Measurements from ENCODE around the gene FBXL16.

The FBXL16 gene

GRCh38 chr16:740764-741505, 35.3 kb upstream of the FBXL16 start, which contains the start of gene CIAO3:
Gene CIAO3 (minus strand): TSS chr16:740997. CDS start chr16:740985, 12 bp downstream.
- TF ChIP-seq, protein P1, sequence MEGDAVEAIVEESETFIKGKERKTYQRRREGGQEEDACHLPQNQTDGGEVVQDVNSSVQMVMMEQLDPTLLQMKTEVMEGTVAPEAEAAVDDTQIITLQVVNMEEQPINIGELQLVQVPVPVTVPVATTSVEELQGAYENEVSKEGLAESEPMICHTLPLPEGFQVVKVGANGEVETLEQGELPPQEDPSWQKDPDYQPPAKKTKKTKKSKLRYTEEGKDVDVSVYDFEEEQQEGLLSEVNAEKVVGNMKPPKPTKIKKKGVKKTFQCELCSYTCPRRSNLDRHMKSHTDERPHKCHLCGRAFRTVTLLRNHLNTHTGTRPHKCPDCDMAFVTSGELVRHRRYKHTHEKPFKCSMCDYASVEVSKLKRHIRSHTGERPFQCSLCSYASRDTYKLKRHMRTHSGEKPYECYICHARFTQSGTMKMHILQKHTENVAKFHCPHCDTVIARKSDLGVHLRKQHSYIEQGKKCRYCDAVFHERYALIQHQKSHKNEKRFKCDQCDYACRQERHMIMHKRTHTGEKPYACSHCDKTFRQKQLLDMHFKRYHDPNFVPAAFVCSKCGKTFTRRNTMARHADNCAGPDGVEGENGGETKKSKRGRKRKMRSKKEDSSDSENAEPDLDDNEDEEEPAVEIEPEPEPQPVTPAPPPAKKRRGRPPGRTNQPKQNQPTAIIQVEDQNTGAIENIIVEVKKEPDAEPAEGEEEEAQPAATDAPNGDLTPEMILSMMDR (IDR thresholded peaks at IDR 0.05; ENCODE audit: low read length): peak; percentile 89
- no peak for TF ChIP-seq EZH2 (IDR thresholded peaks at IDR 0.05; ENCODE audit: borderline replicate concordance, low read length)
- Histone ChIP-seq H3K9me3 (ENCODE audit: low read length) (no peaks in the 10 kb centered on the region), H3K9me2 (ENCODE audit: low read depth, low read length) (no peaks in the 10 kb centered on the region), H3K79me2 (ENCODE audit: insufficient read depth, low read length) (no peaks in the 10 kb centered on the region), H3K27ac (ENCODE audit: low read depth, low read length, poor library complexity, severe bottlenecking) (peak within 1 kb of the TSS; percentile 97), H2AFZ (ENCODE audit: low read length) (no peak within 1 kb of the TSS), H4K20me1 (ENCODE audit: insufficient read depth, low read length) (no peaks in the 10 kb centered on the region), H3K4me2 (ENCODE audit: low read length) (peak within 1 kb of the TSS; percentile 83), H3K4me1 (ENCODE audit: insufficient read depth, low read length, severe bottlenecking) (peaks cover 46% of the 10 kb centered on the region), H3K27me3 (ENCODE audit: insufficient read depth, low read length) (no peaks in the 10 kb centered on the region), H3F3A (ENCODE audit: insufficient read depth, low read length) (no peaks in the 10 kb centered on the region), H3K9ac (ENCODE audit: low read length) (peak within 1 kb of the TSS; percentile 84), H3K4me3 (ENCODE audit: low read depth, low read length, poor library complexity, severe bottlenecking) (peak within 1 kb of the TSS; percentile 84), H3K36me3 (ENCODE audit: insufficient read depth, low read length) (peaks cover 11% of the 10 kb centered on the region)

DNA sequence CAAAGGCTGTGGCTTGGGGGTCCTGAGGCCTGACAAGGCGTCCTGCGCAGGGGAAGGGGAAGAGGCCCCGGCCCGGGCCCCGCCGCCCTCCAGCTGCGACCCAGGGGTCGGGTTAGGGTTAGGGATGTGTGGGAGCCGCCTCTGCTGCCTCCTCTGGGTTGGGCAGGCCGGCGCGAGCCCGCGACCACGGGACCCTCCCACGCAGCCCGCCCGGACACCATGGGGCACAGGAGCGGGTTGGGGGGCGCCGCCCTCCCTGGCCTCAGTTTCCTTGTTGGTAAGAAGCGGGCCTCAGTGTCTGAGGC, 34.8 kb upstream of the FBXL16 start:
- Histone ChIP-seq H2AFZ (ENCODE audit: low read length) (no peak overlapping the region), H4K20me1 (ENCODE audit: insufficient read depth, low read length) (no peaks in the 10 kb centered on the region), H3K4me1 (ENCODE audit: insufficient read depth, low read length, severe bottlenecking) (peaks cover 48% of the 10 kb centered on the region), H3K79me2 (ENCODE audit: insufficient read depth, low read length) (no peaks in the 10 kb centered on the region), H3K36me3 (ENCODE audit: insufficient read depth, low read length) (peaks cover 16% of the 10 kb centered on the region), H3F3A (ENCODE audit: insufficient read depth, low read length) (no peaks in the 10 kb centered on the region), H3K9ac (ENCODE audit: low read length) (peak overlapping the region; percentile 84), H3K27me3 (ENCODE audit: insufficient read depth, low read length) (no peaks in the 10 kb centered on the region), H3K9me3 (ENCODE audit: low read length) (no peaks in the 10 kb centered on the region), H3K4me3 (ENCODE audit: low read depth, low read length, poor library complexity, severe bottlenecking) (peak overlapping the region; percentile 84), H3K9me2 (ENCODE audit: low read depth, low read length) (no peaks in the 10 kb centered on the region), H3K4me2 (ENCODE audit: low read length) (peak overlapping the region; percentile 83), H3K27ac (ENCODE audit: low read depth, low read length, poor library complexity, severe bottlenecking) (peak overlapping the region; percentile 97)
- TF ChIP-seq, protein P1 (IDR thresholded peaks at IDR 0.05; ENCODE audit: low read length): no peak
- no peak for TF ChIP-seq EZH2 (IDR thresholded peaks at IDR 0.05; ENCODE audit: borderline replicate concordance, low read length)

- Histone ChIP-seq H2AFZ (ENCODE audit: low read length) (no peak overlapping the region), H3K79me2 (ENCODE audit: insufficient read depth, low read length) (no peaks in the 10 kb centered on the region), H3K36me3 (ENCODE audit: insufficient read depth, low read length) (peaks cover 22% of the 10 kb centered on the region), H3K27ac (ENCODE audit: low read depth, low read length, poor library complexity, severe bottlenecking) (peak overlapping the region; percentile 97), H3K4me3 (ENCODE audit: low read depth, low read length, poor library complexity, severe bottlenecking) (peak overlapping the region; percentile 84), H3K9ac (ENCODE audit: low read length) (peak overlapping the region; percentile 84), H3K27me3 (ENCODE audit: insufficient read depth, low read length) (no peaks in the 10 kb centered on the region), H3F3A (ENCODE audit: insufficient read depth, low read length) (no peaks in the 10 kb centered on the region), H4K20me1 (ENCODE audit: insufficient read depth, low read length) (no peaks in the 10 kb centered on the region), H3K4me1 (ENCODE audit: insufficient read depth, low read length, severe bottlenecking) (peaks cover 48% of the 10 kb centered on the region), H3K9me2 (ENCODE audit: low read depth, low read length) (no peaks in the 10 kb centered on the region), H3K9me3 (ENCODE audit: low read length) (no peaks in the 10 kb centered on the region), H3K4me2 (ENCODE audit: low read length) (peak overlapping the region; percentile 83)
- no peak for TF ChIP-seq EZH2 (IDR thresholded peaks at IDR 0.05; ENCODE audit: borderline replicate concordance, low read length)
- TF ChIP-seq, protein P1 (IDR thresholded peaks at IDR 0.05; ENCODE audit: low read length): no peak
Measured at GRCh38 chr16:739560-740458, 34.2 kb upstream of the FBXL16 start.

Measured in OCI-LY1 (cell line).